Measurements from ENCODE around the gene ARID5A. TPM values are rescaled to one million over a fixed set of nuclear protein-coding genes. Genes with fewer than 3 reads are reported as not detected.

ARID5A gene
- total and polyA plus RNA-seq, 2 experiments from 2014 or later = 15.2 to 19.5 TPM

DNA sequence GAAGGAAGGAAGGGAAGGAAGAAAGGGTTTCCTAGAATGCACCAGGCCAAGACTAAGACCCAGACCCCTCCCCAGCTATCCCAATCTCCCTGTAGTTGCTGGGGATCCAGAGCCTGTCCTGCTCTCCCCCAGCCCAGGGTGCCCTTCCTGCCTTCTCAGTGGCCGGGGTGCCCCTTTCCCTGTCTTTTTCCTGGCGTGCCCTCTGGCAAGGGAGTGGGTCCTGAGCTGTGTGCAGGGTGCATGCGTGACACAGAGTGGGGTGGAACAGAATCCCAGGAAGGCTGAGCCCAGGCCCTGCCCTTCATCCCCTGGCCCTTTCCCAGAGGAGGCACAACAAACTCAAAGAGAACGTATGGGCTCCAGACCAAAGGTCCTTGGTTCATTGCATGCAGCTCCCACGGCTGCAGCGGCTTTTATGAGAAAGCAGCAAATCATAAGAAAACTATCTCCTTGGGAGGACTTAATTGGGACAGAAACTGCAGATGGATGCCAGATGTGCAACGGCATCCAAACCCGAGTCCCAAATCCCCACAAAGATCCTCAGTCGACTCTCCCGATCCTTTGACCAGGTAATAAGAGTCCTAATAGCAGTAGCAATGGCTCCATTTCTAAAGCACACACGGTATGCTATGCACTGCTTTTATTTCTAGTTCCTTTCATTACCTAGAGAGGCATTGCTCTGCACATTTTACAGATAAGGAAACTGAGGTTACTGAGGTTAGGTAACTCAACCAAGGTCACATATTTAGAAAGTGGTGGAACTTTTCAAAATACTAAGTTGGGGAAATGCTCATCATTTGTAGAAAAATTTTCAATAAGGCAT, 12.7 kb upstream of the ARID5A start:
- Histone ChIP-seq H3K9ac (0 out of 2 replicates have a peak overlapping the region, but pooled peaks have one; percentile 8), H3K4me2 (ENCODE audit: unreplicated experiment) (peak overlapping the region; percentile 65), H3K9me3 (ENCODE audit: low read depth) (no peaks in the 10 kb centered on the region), H3K36me3 (ENCODE audit: low read depth) (no peaks in the 10 kb centered on the region), H3K79me2 (ENCODE audit: insufficient read depth) (no peaks in the 10 kb centered on the region), H3K4me3 (no peak overlapping the region), H4K20me1 (ENCODE audit: insufficient read depth) (no peaks in the 10 kb centered on the region), H3F3A (ENCODE audit: insufficient read depth) (peaks cover 5% of the 10 kb centered on the region; the same call in 1 of the 2 replicates), H3K4me1 (ENCODE audit: insufficient read depth) (peaks cover 18% of the 10 kb centered on the region), H3K27me3 (replicated peaks; ENCODE audit: insufficient read depth) (no peaks in the 10 kb centered on the region), H2AFZ (no peak overlapping the region), H3K27ac (0 out of 2 replicates have a peak overlapping the region, but pooled peaks have one; percentile 16), H3K9me2 (ENCODE audit: insufficient read depth) (no peaks in the 10 kb centered on the region)
- DNase-seq = peak; percentile 83
- 2 to 5% methylated on average over 11 of the region's 11 CpGs for WGBS, 2 experiments (ENCODE audit: low coverage in 1 of 2, low lambda C conversion rate in 2 of 2, missing lambda C conversion rate in 2 of 2)
- TF ChIP-seq EZH2 (IDR thresholded peaks at IDR 0.05; ENCODE audit: insufficient read depth, poor library complexity, severe bottlenecking) = no peak
- no peak for TF ChIP-seq EZH2phosphoT487 (IDR thresholded peaks at IDR 0.05; ENCODE audit: insufficient read depth, low read depth)
- in situ Hi-C loops (cut with MboI) = loop anchor here (25.0 kb wide), 2 partner anchors 237 to 512 kb away; no protein-coding TSS in a partner anchor

DNA sequence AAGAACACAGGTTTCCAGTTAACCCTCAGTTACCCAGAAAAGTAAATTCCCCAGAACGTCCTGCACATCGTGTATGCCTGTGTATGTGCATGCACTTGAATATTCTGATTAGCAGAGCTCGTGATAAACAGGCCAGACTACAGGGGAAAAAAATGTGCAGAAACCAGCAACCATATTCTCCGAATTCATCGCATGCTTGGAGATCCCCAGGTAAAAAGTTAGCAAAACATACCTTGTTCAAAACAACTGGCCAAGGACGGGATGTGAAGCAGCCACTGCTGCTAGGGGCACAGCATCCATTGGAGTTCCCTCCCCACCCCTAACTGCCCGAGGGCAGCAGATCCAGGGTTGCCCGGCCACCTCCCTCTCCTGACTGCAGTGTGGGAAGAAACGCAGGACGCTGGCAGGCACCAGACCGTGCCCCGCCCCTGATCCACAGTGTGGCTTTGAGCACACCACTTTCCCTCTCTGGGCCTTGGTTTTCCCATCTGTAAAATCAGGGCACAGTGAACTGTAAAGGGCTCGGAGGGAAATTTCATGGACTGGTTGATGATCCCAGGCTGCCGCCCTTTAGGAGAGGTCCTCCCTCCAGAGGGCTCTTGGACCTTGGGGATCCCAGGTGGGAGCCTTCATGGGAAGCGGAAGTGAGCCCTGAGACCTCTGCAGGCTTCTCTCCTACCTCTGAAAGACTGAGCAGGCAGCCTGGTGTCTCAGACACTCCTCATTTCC, 11.9 kb upstream of the ARID5A start:
- peaks cover 18% of the 10 kb centered on the region for H3K4me1 ChIP-seq (ENCODE audit: insufficient read depth)
- in situ Hi-C loops (cut with MboI) = loop anchor here (25.0 kb wide), 2 partner anchors 237 to 512 kb away; no protein-coding TSS in a partner anchor
- H3K9me2 ChIP-seq (ENCODE audit: insufficient read depth) = no peaks in the 10 kb centered on the region
- H3K9me3 ChIP-seq (ENCODE audit: low read depth) = no peaks in the 10 kb centered on the region
- 70 to 74% methylated on average over 15 of the region's 15 CpGs for WGBS, 2 experiments (ENCODE audit: low coverage in 1 of 2, low lambda C conversion rate in 2 of 2, missing lambda C conversion rate in 2 of 2)
- no peaks in the 10 kb centered on the region for H4K20me1 ChIP-seq (ENCODE audit: insufficient read depth)
- no peak overlapping the region for H3K9ac ChIP-seq
- H3F3A ChIP-seq (ENCODE audit: insufficient read depth) = peaks cover 5% of the 10 kb centered on the region; the same call in 1 of the 2 replicates
- H3K36me3 ChIP-seq (ENCODE audit: low read depth) = no peaks in the 10 kb centered on the region
- no peak overlapping the region for H3K27ac ChIP-seq
- no peak overlapping the region for H2AFZ ChIP-seq
- no peaks in the 10 kb centered on the region for H3K79me2 ChIP-seq (ENCODE audit: insufficient read depth)
- TF ChIP-seq EZH2phosphoT487 (IDR thresholded peaks at IDR 0.05; ENCODE audit: insufficient read depth, low read depth) = no peak
- no peak for TF ChIP-seq EZH2 (IDR thresholded peaks at IDR 0.05; ENCODE audit: insufficient read depth, poor library complexity, severe bottlenecking)
- peak overlapping the region; percentile 65 for H3K4me2 ChIP-seq (ENCODE audit: unreplicated experiment)
- H3K27me3 ChIP-seq (replicated peaks; ENCODE audit: insufficient read depth) = no peaks in the 10 kb centered on the region
- DNase-seq = no peak
- H3K4me3 ChIP-seq = no peak overlapping the region

DNA sequence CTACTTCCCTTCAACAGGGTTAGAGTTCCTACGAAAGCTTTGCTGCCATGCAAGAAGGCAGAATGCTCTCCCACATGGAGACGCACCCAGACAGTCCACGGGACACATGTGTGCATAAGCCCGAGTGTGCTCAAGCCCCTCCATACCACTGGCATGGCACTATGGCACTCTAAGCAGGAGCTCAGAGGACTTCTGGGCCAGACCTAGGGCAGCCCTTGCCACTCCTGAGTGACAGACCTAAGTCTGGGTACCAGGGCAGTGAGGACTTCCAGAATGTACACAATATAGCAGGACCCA, 11.4 kb upstream of the ARID5A start:
- Histone ChIP-seq H3K4me3 (no peak overlapping the region), H3K27ac (no peak overlapping the region), H3K4me1 (ENCODE audit: insufficient read depth) (peaks cover 18% of the 10 kb centered on the region), H3K9me2 (ENCODE audit: insufficient read depth) (no peaks in the 10 kb centered on the region), H3K9me3 (ENCODE audit: low read depth) (no peaks in the 10 kb centered on the region), H3K27me3 (replicated peaks; ENCODE audit: insufficient read depth) (no peaks in the 10 kb centered on the region), H2AFZ (no peak overlapping the region), H3K9ac (no peak overlapping the region), H3F3A (ENCODE audit: insufficient read depth) (peaks cover 5% of the 10 kb centered on the region; the same call in 1 of the 2 replicates), H3K36me3 (ENCODE audit: low read depth) (no peaks in the 10 kb centered on the region), H3K4me2 (ENCODE audit: unreplicated experiment) (no peak overlapping the region), H4K20me1 (ENCODE audit: insufficient read depth) (no peaks in the 10 kb centered on the region), H3K79me2 (ENCODE audit: insufficient read depth) (no peaks in the 10 kb centered on the region)
- WGBS, 2 experiments (ENCODE audit: low coverage in 1 of 2, low lambda C conversion rate in 2 of 2, missing lambda C conversion rate in 2 of 2) = 66 to 72% methylated on average over 4 of the region's 4 CpGs
- TF ChIP-seq EZH2phosphoT487 (IDR thresholded peaks at IDR 0.05; ENCODE audit: insufficient read depth, low read depth) = no peak
- no peak for TF ChIP-seq EZH2 (IDR thresholded peaks at IDR 0.05; ENCODE audit: insufficient read depth, poor library complexity, severe bottlenecking)
- DNase-seq = no peak
- in situ Hi-C loops (cut with MboI) = no loop called here

DNA sequence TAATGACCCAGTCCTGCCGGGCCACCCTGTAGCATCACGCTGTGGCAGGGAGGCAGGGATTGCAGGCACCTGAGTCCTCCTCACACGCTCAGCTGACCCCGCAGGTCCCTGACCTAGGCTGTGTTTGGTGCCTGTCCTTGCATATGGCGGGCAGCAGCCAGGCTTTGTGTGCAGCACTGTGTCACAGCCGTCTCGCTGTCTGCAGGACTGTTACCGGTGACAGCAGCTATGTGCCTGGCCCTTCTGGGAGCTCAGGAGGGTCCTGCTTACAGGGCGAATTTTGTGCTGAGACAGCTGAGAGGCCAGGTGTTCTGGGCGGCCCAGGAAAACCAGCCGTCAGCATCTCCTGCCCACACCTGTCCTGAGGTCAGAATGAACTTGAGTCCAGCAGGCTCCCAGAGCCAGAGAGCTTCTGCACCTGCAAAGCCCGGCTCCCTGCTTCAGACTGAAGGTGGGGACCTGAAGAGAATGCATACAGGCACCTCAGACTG, 10.4 kb upstream of the ARID5A start:
- H3F3A ChIP-seq (ENCODE audit: insufficient read depth) = peaks cover 5% of the 10 kb centered on the region; the same call in 1 of the 2 replicates
- no peaks in the 10 kb centered on the region for H3K79me2 ChIP-seq (ENCODE audit: insufficient read depth)
- H3K27ac ChIP-seq = no peak overlapping the region
- no peaks in the 10 kb centered on the region for H4K20me1 ChIP-seq (ENCODE audit: insufficient read depth)
- H3K9me3 ChIP-seq (ENCODE audit: low read depth) = no peaks in the 10 kb centered on the region
- no peaks in the 10 kb centered on the region for H3K27me3 ChIP-seq (replicated peaks; ENCODE audit: insufficient read depth)
- H3K9ac ChIP-seq = no peak overlapping the region
- in situ Hi-C loops (cut with MboI) = no loop called here
- TF ChIP-seq EZH2phosphoT487 (IDR thresholded peaks at IDR 0.05; ENCODE audit: insufficient read depth, low read depth) (no peak), EZH2 (IDR thresholded peaks at IDR 0.05; ENCODE audit: insufficient read depth, poor library complexity, severe bottlenecking) (no peak)
- H3K4me3 ChIP-seq = no peak overlapping the region
- no peak overlapping the region for H2AFZ ChIP-seq
- H3K4me1 ChIP-seq (ENCODE audit: insufficient read depth) = peaks cover 18% of the 10 kb centered on the region
- WGBS, 2 experiments (ENCODE audit: low coverage in 1 of 2, low lambda C conversion rate in 2 of 2, missing lambda C conversion rate in 2 of 2) = 97 to 98% methylated on average over 12 of the region's 12 CpGs
- H3K4me2 ChIP-seq (ENCODE audit: unreplicated experiment) = no peak overlapping the region
- no peaks in the 10 kb centered on the region for H3K36me3 ChIP-seq (ENCODE audit: low read depth)
- H3K9me2 ChIP-seq (ENCODE audit: insufficient read depth) = no peaks in the 10 kb centered on the region
- DNase-seq = no peak

Measured in GM23248 (cell line).